ENCODE measurements around the gene ATE1.

DNA sequence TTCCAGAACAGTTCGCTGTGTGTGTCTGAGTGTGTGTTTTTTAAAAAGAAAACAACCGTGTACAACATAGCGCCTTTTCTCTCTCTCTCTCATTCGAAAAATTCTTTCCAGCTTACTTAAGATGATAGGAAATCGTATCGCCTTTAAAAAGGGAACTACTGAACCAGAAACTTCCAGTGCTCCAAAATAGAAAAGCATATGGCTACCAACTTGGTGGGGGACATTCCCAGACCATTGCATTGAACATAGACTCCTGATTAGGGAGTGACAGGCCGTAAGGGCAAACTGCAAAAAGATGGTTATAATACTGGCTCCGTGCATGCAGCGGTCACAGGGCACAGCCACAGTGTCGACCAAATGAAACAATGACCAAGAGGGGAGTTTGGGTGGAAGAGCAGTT lies 235.2 kb downstream of the ATE1 start:
- TF ChIP-seq, protein P1, sequence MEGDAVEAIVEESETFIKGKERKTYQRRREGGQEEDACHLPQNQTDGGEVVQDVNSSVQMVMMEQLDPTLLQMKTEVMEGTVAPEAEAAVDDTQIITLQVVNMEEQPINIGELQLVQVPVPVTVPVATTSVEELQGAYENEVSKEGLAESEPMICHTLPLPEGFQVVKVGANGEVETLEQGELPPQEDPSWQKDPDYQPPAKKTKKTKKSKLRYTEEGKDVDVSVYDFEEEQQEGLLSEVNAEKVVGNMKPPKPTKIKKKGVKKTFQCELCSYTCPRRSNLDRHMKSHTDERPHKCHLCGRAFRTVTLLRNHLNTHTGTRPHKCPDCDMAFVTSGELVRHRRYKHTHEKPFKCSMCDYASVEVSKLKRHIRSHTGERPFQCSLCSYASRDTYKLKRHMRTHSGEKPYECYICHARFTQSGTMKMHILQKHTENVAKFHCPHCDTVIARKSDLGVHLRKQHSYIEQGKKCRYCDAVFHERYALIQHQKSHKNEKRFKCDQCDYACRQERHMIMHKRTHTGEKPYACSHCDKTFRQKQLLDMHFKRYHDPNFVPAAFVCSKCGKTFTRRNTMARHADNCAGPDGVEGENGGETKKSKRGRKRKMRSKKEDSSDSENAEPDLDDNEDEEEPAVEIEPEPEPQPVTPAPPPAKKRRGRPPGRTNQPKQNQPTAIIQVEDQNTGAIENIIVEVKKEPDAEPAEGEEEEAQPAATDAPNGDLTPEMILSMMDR (IDR thresholded peaks at IDR 0.05 in 2 of 3, conservative IDR thresholded peaks at IDR 0.05 in 1 of 3; ENCODE audit: control insufficient read depth in 2 of 3, extremely low read depth in 1 of 3, insufficient read depth in 1 of 3, low read depth in 3 of 3, low read length in 3 of 3), result no peak
- TF ChIP-seq MAX (IDR thresholded peaks at IDR 0.05; ENCODE audit: low read depth, low read length), result no peak
- no peak for TF ChIP-seq RFX5 (IDR thresholded peaks at IDR 0.05; ENCODE audit: low read depth, low read length)
- no peak for TF ChIP-seq TAF1 (IDR thresholded peaks at IDR 0.05; ENCODE audit: borderline replicate concordance, low read depth, low read length)
- TF ChIP-seq SUZ12 (IDR thresholded peaks at IDR 0.05; ENCODE audit: unreplicated experiment), result no peak
- no peak for TF ChIP-seq SIN3A (IDR thresholded peaks at IDR 0.05; ENCODE audit: low read depth, low read length)

Measured in GM12878 (cell line).